Kidney epithelial cell (primary cell): ENCODE data around the gene KRTAP10-9. TPM values are rescaled to one million over a fixed set of nuclear protein-coding genes. Genes with fewer than 3 reads are reported as not detected.
"Not testable (repeated sequence)": the region's sequence is repeated elsewhere in the genome, so short reads cannot be mapped to it uniquely, and the experiment has no call there.

Experiments
- DNase-seq: peaks from one replicate; pipeline ENCODE4 v3.0.0-alpha.2; 2010; ENCODE audit warnings: low read depth
- H3K27me3 ChIP-seq: 2 replicates; pipeline ENCODE4 v1.6.0; 2011; ENCODE audit warnings: low read length; ENCODE audit not compliant: control insufficient read depth, insufficient read depth
- H3K36me3 ChIP-seq: 2 replicates; pipeline ENCODE4 v1.5.1; 2011; ENCODE audit warnings: low read length; ENCODE audit not compliant: control insufficient read depth, insufficient read depth
- H3K4me3 ChIP-seq: 2 replicates; pipeline ENCODE4 v1.5.1; 2011; ENCODE audit warnings: low read depth, mild to moderate bottlenecking, control low read depth, low read length
- total RNA-seq: library from RNA; depleted of rRNA; stranded (reverse); fragments of >200 nt; gene quantifications from 2 replicates; pipeline ENCODE4 v1.2.3, GENCODE V29; 2015
- TF ChIP-seq, protein P1 (sequence below): IDR thresholded peaks from 2 replicates; pipeline ENCODE4 v1.5.1; 2011; ENCODE audit warnings: mild to moderate bottlenecking, moderate library complexity, low read length, control low read depth, inconsistent platforms; ENCODE audit not compliant: insufficient read depth, poor library complexity, severe bottlenecking

The KRTAP10-9 gene
- total RNA-seq, 1 donor from 2014 or later = not detected

DNA sequence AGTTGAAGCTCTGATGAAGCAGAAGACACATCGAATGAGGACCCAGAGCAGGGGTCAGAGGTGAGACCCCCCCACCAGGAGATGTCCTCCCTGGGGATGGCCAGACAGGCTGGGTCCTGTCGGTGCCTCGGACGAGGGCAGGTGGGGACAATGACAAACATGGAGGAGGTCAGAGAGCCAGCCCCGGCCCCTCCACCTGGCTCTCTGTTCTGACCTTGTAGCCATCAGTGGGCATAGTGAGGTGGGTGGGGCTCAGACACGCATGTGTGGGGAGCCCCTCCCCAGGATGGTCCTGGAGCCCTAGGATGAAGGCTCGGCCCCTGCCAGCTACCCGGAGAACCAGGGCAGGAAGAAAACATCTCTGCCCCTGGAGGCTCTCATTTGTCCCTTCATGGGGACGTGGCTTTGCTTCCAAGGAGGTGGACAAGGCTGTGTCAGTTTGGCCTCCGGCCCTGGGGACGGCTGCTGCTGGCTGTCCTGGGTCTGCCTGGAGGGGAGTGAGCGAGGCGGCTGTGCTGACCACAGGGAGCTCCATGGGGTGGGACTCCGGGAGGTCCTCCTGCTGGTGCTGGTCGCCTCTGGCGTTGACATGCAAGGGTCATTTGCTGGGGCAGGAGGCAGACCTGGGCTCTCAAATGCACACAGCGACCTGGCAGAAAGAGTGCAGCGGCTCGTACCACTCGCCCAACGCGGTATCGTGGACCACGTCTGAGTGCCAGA, 37.1 kb upstream of the KRTAP10-9 start:
- TF ChIP-seq, protein P1, sequence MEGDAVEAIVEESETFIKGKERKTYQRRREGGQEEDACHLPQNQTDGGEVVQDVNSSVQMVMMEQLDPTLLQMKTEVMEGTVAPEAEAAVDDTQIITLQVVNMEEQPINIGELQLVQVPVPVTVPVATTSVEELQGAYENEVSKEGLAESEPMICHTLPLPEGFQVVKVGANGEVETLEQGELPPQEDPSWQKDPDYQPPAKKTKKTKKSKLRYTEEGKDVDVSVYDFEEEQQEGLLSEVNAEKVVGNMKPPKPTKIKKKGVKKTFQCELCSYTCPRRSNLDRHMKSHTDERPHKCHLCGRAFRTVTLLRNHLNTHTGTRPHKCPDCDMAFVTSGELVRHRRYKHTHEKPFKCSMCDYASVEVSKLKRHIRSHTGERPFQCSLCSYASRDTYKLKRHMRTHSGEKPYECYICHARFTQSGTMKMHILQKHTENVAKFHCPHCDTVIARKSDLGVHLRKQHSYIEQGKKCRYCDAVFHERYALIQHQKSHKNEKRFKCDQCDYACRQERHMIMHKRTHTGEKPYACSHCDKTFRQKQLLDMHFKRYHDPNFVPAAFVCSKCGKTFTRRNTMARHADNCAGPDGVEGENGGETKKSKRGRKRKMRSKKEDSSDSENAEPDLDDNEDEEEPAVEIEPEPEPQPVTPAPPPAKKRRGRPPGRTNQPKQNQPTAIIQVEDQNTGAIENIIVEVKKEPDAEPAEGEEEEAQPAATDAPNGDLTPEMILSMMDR = no peak
- Histone ChIP-seq H3K27me3 (peaks cover 14% of the 10 kb centered on the region), H3K36me3 (no peaks in the 10 kb centered on the region), H3K4me3 (no peak overlapping the region)
- no peak for DNase-seq

DNA sequence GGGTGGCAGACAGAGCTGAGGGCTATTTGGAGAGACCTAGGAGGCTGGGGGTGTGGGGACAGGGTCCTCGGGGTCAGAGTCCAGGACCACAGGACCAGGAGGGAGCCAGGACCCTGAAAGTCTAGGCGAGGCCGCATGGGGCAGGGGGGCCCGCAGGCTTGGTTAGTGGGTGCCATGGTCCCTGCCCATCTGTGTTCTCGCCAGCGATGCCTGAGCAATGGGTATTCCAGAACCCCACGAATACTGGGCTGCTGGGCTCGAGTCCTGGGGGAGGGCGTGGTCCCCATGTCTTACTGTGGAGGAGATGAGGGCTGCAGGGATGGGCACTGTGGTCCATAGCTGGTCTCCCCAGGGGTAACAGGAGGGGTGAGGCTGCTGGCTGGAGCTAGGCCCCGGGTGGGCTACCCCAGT, 36.6 kb upstream of the KRTAP10-9 start:
- no peak overlapping the region for H3K4me3 ChIP-seq
- DNase-seq = no peak
- H3K36me3 ChIP-seq = no peaks in the 10 kb centered on the region
- TF ChIP-seq, protein P1 = no peak
- H3K27me3 ChIP-seq = peaks cover 14% of the 10 kb centered on the region

- not testable (repeated sequence) for H3K4me3 ChIP-seq, H3K36me3 ChIP-seq, DNase-seq
- peaks cover 14% of the 10 kb centered on the region for H3K27me3 ChIP-seq
These were observed 35.7 kb upstream of the KRTAP10-9 start for GRCh38 chr21:44590897-44591800.

DNA sequence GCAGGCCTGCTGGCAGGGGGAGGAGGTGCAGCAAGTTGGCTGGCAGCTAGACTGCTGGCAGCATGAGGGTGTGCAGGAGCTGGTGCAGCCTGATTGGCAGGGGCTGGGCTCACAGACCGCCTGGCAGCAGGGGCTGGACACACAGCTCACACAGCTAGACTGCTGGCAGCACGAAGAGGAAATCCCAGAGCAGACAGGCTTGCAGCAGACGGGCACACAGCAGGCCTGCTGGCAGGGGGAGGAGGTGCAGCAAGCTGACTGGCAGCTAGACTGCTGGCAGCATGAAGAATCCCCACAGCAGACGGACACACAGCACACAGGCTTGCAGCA, 35.1 kb upstream of the KRTAP10-9 start:
- not testable (repeated sequence) for H3K36me3 ChIP-seq, H3K4me3 ChIP-seq, DNase-seq
- peaks cover 14% of the 10 kb centered on the region for H3K27me3 ChIP-seq

- Histone ChIP-seq H3K36me3 (no peaks in the 10 kb centered on the region), H3K27me3 (peaks cover 14% of the 10 kb centered on the region), H3K4me3 (no peak within 1 kb of the TSS)
- TF ChIP-seq, protein P1 = no peak
- DNase-seq = no peak
These were observed 34.2 kb upstream of the KRTAP10-9 start, which contains the start of gene KRTAP10-6 for GRCh38 chr21:44592446-44593311. KRTAP10-6 (minus strand) TSS chr21:44592505; CDS start chr21:44592484, 21 bp downstream.

DNA sequence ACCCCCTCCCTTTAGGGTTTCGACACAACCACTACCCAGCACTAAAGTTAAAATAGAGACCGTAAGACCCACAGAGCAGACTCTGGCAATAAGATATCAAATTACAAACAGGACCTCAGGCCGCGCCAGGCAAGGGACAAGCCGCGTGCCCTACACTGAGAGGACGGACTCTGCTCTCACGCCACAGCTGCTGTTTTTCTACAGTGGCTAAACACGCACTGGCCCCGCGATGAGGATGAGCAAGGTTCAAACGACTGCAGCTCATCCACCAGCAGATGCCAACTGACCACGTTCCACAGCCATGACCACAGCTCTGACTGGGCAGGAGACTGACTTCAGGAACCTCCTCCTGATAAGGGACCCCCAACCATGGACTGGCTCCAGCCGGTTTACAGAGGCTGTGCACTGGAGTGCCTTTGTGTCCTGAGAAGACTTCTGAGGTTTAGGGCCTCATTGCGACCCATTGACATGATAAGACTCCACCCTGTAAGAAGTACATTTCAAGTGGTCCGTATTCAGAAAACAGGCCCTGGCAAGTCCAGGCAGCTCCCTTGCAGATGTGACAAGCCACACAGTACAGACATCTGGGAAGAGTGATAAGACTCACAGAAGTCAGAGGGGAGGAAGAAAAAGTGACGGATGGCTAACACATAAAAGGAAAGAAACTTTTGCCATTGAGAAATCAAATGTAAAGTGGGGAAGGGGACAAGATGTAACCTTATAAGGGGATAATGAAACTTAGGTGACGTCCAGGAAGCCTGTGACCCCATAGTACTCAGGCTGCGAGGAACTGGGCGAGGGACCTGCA, 33.1 kb upstream of the KRTAP10-9 start:
- Histone ChIP-seq H3K4me3 (no peak overlapping the region), H3K27me3 (peaks cover 14% of the 10 kb centered on the region), H3K36me3 (no peaks in the 10 kb centered on the region)
- no peak for DNase-seq
- TF ChIP-seq, protein P1 = no peak
